K562 (cell line): ENCODE data around the gene DRC3. TPM values are rescaled to one million over a fixed set of nuclear protein-coding genes. Genes with fewer than 3 reads are reported as not detected.

Experiments
- ELF1 ChIP-seq: fragments of 200-800 bp; sonication (Bioruptor generic); IDR thresholded peaks from 2 replicates; pipeline ENCODE4 v1.6.1; 2016; ENCODE audit warnings: missing genetic modification characterization, missing compliant biosample characterization
- KDM5B ChIP-seq: fragments of 200-600 bp; sonication (generic); IDR thresholded peaks from 2 replicates; pipeline ENCODE4 v1.6.1; 2012; ENCODE audit warnings: low read depth, mild to moderate bottlenecking, moderate library complexity, low read length, control low read depth, inconsistent platforms; ENCODE audit not compliant: insufficient replicate concordance
- MCM7 ChIP-seq, 2 experiments: fragments of 450-650 bp; IDR thresholded peaks; 2 replicates each; pipeline ENCODE4 v1.6.1; 2016 to 2018
- MED1 ChIP-seq: sonication (generic); formaldehyde crosslinking; IDR thresholded peaks from 2 replicates; pipeline ENCODE4 v1.8.1; 2023; ENCODE audit warnings: missing genetic modification reagents, borderline replicate concordance
- NFRKB ChIP-seq: fragments of 450-650 bp; IDR thresholded peaks from 2 replicates; pipeline ENCODE4 v1.6.1; 2016; ENCODE audit warnings: low read depth
- NR2C2 ChIP-seq, 2 experiments: fragments of 200-800 bp in 1 of 2; sonication (Bioruptor generic) in 1 of 2; sonication (generic) in 1 of 2; formaldehyde crosslinking in 1 of 2; IDR thresholded peaks; 2 replicates each; pipeline versions ENCODE4 v1.6.1 to v1.8.0; 2016 to 2022; ENCODE audit warnings: mild to moderate bottlenecking in 1 of 2, missing compliant biosample characterization in 1 of 2, missing genetic modification characterization in 1 of 2, missing genetic modification reagents in 1 of 2
- POLR3A ChIP-seq: IDR thresholded peaks from 2 replicates; pipeline ENCODE4 v1.6.1; 2011; ENCODE audit warnings: borderline replicate concordance, mild to moderate bottlenecking, moderate library complexity; ENCODE audit not compliant: insufficient read length, insufficient read depth; ENCODE audit errors: extremely low read depth
- RCOR1 ChIP-seq, 2 experiments: IDR thresholded peaks; 2 replicates each; pipeline ENCODE4 v1.6.1; 2012; ENCODE audit warnings: low read depth in 2 of 2, low read length in 2 of 2, borderline replicate concordance in 1 of 2, improper control_type of control experiment in 1 of 2
- RFX5 ChIP-seq: IDR thresholded peaks from 2 replicates; pipeline ENCODE4 v1.6.1; 2011; ENCODE audit warnings: low read depth, mild to moderate bottlenecking, improper control_type of control experiment, low read length
- TOE1 ChIP-seq, 2 experiments: fragments of 450-650 bp in 1 of 2; sonication (generic) in 1 of 2; formaldehyde crosslinking in 1 of 2; IDR thresholded peaks; 2 replicates each; pipeline versions ENCODE4 v1.7.1 to v1.8.0; 2016 to 2022; ENCODE audit warnings: borderline replicate concordance in 2 of 2, mild to moderate bottlenecking in 2 of 2, antibody characterized with exemption in 1 of 2, inconsistent platforms in 1 of 2, low read depth in 1 of 2, missing genetic modification reagents in 1 of 2, moderate library complexity in 1 of 2
- ZNF212 ChIP-seq: fragments of 450-650 bp; formaldehyde crosslinking; IDR thresholded peaks from 2 replicates; pipeline ENCODE4 v1.4.0; 2020; ENCODE audit warnings: mild to moderate bottlenecking
- ZNF324 ChIP-seq: fragments of 250-450 bp; sonication (Bioruptor Pico); IDR thresholded peaks from 2 replicates; pipeline ENCODE4 v1.4.0; 2020; ENCODE audit warnings: mild to moderate bottlenecking
- ZNF507 ChIP-seq: conservative IDR thresholded peaks from 2 replicates; pipeline ENCODE4 v1.6.1; 2017; ENCODE audit warnings: missing genetic modification characterization, missing compliant biosample characterization
- ZNF76 ChIP-seq: fragments of 250-450 bp; sonication (Bioruptor Pico); IDR thresholded peaks from 2 replicates; pipeline ENCODE4 v1.4.0; 2020; ENCODE audit warnings: mild to moderate bottlenecking, moderate library complexity, borderline replicate concordance
- ZNF830 ChIP-seq: fragments of 250-450 bp; sonication (Bioruptor Pico); IDR thresholded peaks from 2 replicates; pipeline ENCODE4 v1.5.0; 2021; ENCODE audit warnings: mild to moderate bottlenecking
- polyA plus RNA-seq, 8 experiments: library from polyadenylated mRNA; depleted of rRNA in 4 of 8; stranded (reverse) in 5 of 8; unstranded in 3 of 8; fragments of >200 nt; fragmentation: Nextera tagmentation in 2 of 8; fragmentation: Illumina TruSeq in 1 of 8; extraction: Ambion mirVana in 2 of 8; extraction: Trizol in 1 of 8; gene quantifications; 2 replicates each; pipeline versions ENCODE4 v1.2.1 to v1.2.3, GENCODE V29; 2011 to 2014; ENCODE audit warnings: inconsistent platforms in 1 of 8, missing spikeins in 1 of 8
- total RNA-seq, 7 experiments: library from RNA; depleted of rRNA in 6 of 7; stranded (reverse); fragments of >200 nt in 6 of 7; fragmentation: Illumina TruSeq in 2 of 7; extraction: Trizol in 2 of 7; gene quantifications; 2 replicates each; pipeline versions ENCODE4 v1.2.1 to v1.2.3, GENCODE V29; 2011 to 2021; ENCODE audit warnings: low replicate concordance in 1 of 7
- TF ChIP-seq, protein P1 (sequence below): sonication (generic); formaldehyde crosslinking; IDR thresholded peaks from 2 replicates; pipeline ENCODE4 v1.8.1; 2022; ENCODE audit warnings: missing genetic modification reagents
- TF ChIP-seq, protein P2 (sequence below): fragments of 450-650 bp; conservative IDR thresholded peaks from 2 replicates; pipeline ENCODE4 v1.6.1; 2016; ENCODE audit warnings: missing genetic modification characterization, low read depth, mild to moderate bottlenecking, missing compliant biosample characterization, moderate library complexity
- TF ChIP-seq, protein P3 (sequence below): fragments of 250-450 bp; sonication (Bioruptor Pico); IDR thresholded peaks from 2 replicates; pipeline ENCODE4 v1.8.0; 2022; ENCODE audit warnings: moderate library complexity, mild to moderate bottlenecking, inconsistent platforms
- TF ChIP-seq, protein P4 (sequence below): fragments of 450-650 bp; IDR thresholded peaks from 2 replicates; pipeline ENCODE4 v1.6.1; 2016; ENCODE audit warnings: borderline replicate concordance
- TF ChIP-seq, protein P5 (sequence below): sonication (generic); formaldehyde crosslinking; IDR thresholded peaks from 2 replicates; pipeline ENCODE4 v1.8.1; 2023; ENCODE audit warnings: mild to moderate bottlenecking, missing genetic modification reagents

The DRC3 gene
- total and polyA plus RNA-seq, 9 of the 15 experiments (the other 6 are each of a cell fraction or from before 2014, with no cell fraction given): 0.10 to 0.84 (median 0.30) TPM; not detected in 3

DNA sequence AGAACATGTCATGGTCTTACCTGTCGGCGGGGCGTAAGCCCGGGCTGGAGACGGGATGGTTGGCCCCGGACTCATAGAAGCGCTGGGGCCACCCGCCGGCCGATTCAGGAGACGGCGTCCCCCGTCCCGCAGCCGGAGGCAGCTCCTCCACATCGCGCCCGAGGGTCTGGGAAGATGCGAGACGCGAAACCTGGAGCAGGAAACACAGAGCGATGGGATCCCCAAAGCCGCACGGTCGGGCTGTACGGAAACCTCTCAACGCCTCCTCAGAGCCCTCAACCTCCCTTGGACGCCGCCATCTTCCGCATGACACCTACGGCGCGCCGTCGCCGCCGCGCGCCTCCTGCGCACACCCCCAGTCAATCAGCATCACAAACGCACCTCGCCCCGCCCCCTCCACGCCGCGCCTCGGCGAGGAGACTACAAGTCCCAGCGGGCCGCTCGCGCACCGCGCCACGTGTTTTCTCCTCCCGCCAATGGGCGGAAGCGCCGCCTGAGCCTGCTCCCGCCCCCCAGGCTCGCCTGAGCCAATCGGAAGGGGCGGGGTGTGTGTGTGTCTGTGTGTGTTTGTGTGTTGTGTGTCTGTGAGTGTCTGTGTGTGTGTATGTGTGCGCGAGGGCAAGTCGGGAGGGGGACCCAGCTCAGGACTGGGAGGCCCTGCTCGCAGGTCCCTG is 66.3 kb downstream of the DRC3 start, which contains the start of the genes ATPAF2 and GID4 (continued):
- TF ChIP-seq ZNF324 (CRISPR knock-in tag): no peak
- TF ChIP-seq NFRKB: no peak
- TF ChIP-seq ZNF507: no peak
- TF ChIP-seq, protein P1, sequence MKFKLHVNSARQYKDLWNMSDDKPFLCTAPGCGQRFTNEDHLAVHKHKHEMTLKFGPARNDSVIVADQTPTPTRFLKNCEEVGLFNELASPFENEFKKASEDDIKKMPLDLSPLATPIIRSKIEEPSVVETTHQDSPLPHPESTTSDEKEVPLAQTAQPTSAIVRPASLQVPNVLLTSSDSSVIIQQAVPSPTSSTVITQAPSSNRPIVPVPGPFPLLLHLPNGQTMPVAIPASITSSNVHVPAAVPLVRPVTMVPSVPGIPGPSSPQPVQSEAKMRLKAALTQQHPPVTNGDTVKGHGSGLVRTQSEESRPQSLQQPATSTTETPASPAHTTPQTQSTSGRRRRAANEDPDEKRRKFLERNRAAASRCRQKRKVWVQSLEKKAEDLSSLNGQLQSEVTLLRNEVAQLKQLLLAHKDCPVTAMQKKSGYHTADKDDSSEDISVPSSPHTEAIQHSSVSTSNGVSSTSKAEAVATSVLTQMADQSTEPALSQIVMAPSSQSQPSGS (CRISPR knock-in tag): no peak
- no peak for TF ChIP-seq RCOR1 (IDR thresholded peaks at IDR 0.05; ENCODE audit: borderline replicate concordance in 1 of 2, low read depth in 2 of 2, low read length in 2 of 2)
- TF ChIP-seq, protein P2, sequence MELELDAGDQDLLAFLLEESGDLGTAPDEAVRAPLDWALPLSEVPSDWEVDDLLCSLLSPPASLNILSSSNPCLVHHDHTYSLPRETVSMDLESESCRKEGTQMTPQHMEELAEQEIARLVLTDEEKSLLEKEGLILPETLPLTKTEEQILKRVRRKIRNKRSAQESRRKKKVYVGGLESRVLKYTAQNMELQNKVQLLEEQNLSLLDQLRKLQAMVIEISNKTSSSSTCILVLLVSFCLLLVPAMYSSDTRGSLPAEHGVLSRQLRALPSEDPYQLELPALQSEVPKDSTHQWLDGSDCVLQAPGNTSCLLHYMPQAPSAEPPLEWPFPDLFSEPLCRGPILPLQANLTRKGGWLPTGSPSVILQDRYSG (tag): no peak
- no peak for TF ChIP-seq POLR3A
- no peak for TF ChIP-seq MED1
- TF ChIP-seq MCM7 (IDR thresholded peaks at IDR 0.05): no peak
- TF ChIP-seq TOE1 (IDR thresholded peaks at IDR 0.05; ENCODE audit: borderline replicate concordance): peak; percentile 49; the same call in 1 of the 2 replicates
- TF ChIP-seq TOE1 (CRISPR knock-in tag; IDR thresholded peaks at IDR 0.05; ENCODE audit: borderline replicate concordance, low read depth): no peak
- TF ChIP-seq ZNF76 (CRISPR knock-in tag): no peak
- TF ChIP-seq ELF1: no peak
- TF ChIP-seq, protein P3, sequence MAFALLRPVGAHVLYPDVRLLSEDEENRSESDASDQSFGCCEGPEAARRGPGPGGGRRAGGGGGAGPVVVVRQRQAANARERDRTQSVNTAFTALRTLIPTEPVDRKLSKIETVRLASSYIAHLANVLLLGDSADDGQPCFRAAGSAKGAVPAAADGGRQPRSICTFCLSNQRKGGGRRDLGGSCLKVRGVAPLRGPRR: no peak
- TF ChIP-seq ZNF830 (CRISPR knock-in tag): no peak
- TF ChIP-seq NR2C2 (CRISPR knock-in tag; IDR thresholded peaks at IDR 0.05): no peak
- TF ChIP-seq NR2C2 (tag; IDR thresholded peaks at IDR 0.05): no peak; the same call in 1 of the 2 replicates
- TF ChIP-seq ZNF212 (CRISPR knock-in tag): no peak
- peak; percentile 28 for TF ChIP-seq KDM5B
- TF ChIP-seq, protein P4, sequence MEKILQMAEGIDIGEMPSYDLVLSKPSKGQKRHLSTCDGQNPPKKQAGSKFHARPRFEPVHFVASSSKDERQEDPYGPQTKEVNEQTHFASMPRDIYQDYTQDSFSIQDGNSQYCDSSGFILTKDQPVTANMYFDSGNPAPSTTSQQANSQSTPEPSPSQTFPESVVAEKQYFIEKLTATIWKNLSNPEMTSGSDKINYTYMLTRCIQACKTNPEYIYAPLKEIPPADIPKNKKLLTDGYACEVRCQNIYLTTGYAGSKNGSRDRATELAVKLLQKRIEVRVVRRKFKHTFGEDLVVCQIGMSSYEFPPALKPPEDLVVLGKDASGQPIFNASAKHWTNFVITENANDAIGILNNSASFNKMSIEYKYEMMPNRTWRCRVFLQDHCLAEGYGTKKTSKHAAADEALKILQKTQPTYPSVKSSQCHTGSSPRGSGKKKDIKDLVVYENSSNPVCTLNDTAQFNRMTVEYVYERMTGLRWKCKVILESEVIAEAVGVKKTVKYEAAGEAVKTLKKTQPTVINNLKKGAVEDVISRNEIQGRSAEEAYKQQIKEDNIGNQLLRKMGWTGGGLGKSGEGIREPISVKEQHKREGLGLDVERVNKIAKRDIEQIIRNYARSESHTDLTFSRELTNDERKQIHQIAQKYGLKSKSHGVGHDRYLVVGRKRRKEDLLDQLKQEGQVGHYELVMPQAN: peak; percentile 74; the same call in 1 of the 2 replicates
- TF ChIP-seq RFX5: no peak
- TF ChIP-seq, protein P5, sequence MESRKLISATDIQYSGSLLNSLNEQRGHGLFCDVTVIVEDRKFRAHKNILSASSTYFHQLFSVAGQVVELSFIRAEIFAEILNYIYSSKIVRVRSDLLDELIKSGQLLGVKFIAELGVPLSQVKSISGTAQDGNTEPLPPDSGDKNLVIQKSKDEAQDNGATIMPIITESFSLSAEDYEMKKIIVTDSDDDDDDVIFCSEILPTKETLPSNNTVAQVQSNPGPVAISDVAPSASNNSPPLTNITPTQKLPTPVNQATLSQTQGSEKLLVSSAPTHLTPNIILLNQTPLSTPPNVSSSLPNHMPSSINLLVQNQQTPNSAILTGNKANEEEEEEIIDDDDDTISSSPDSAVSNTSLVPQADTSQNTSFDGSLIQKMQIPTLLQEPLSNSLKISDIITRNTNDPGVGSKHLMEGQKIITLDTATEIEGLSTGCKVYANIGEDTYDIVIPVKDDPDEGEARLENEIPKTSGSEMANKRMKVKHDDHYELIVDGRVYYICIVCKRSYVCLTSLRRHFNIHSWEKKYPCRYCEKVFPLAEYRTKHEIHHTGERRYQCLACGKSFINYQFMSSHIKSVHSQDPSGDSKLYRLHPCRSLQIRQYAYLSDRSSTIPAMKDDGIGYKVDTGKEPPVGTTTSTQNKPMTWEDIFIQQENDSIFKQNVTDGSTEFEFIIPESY (CRISPR knock-in tag): no peak; the same call in 1 of the 2 replicates
